ENCODE results near the gene CARMIL3.

The CARMIL3 gene

DNA sequence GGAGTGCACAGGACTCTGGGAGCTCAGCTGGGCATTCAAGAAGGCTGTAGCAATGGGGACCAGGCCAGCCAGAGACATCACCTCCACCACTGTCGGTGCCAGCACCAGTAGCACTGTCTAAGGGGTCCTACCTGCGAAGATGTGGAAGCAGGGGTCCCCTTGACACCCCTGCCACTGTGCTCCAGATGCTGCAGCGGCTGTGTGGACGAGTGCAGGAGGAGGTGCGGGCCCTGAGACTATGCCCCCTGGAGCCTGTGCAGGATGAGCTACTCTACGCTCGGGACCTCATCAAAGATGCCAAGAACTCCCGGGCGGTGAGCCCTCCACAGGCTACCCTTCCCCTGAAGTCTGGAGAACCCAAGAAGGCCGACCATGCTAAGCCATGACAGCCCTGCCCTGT lies 8.6 kb downstream of the CARMIL3 start:
- Histone ChIP-seq H3K4me1 (ENCODE audit: insufficient read depth, low read length, poor library complexity, severe bottlenecking) (no peaks in the 10 kb centered on the region), H3K9ac (ENCODE audit: low read depth, low read length, poor library complexity, severe bottlenecking) (no peak overlapping the region), H3K9me3 (ENCODE audit: insufficient read depth, low read depth, low read length) (no peaks in the 10 kb centered on the region), H2AFZ (ENCODE audit: low read length) (no peak overlapping the region), H3F3A (ENCODE audit: low read depth) (no peaks in the 10 kb centered on the region), H3K4me2 (ENCODE audit: low read depth, low read length, poor library complexity, severe bottlenecking) (no peak overlapping the region), H3K4me3 (ENCODE audit: low read length, poor library complexity, severe bottlenecking) (no peak overlapping the region), H3K79me2 (ENCODE audit: insufficient read depth, low read length) (no peaks in the 10 kb centered on the region), H3K9me2 (replicated peaks; ENCODE audit: low read depth, low read length) (no peaks in the 10 kb centered on the region), H3K27me3 (ENCODE audit: insufficient read depth, low read length, poor library complexity, severe bottlenecking) (no peaks in the 10 kb centered on the region), H4K20me1 (ENCODE audit: insufficient read depth, low read length, poor library complexity, severe bottlenecking) (no peaks in the 10 kb centered on the region), H3K36me3 (ENCODE audit: insufficient read depth, low read length) (no peaks in the 10 kb centered on the region)
- no peak for TF ChIP-seq EZH2phosphoT487 (IDR thresholded peaks at IDR 0.05; ENCODE audit: borderline replicate concordance)
- TF ChIP-seq, protein P1, sequence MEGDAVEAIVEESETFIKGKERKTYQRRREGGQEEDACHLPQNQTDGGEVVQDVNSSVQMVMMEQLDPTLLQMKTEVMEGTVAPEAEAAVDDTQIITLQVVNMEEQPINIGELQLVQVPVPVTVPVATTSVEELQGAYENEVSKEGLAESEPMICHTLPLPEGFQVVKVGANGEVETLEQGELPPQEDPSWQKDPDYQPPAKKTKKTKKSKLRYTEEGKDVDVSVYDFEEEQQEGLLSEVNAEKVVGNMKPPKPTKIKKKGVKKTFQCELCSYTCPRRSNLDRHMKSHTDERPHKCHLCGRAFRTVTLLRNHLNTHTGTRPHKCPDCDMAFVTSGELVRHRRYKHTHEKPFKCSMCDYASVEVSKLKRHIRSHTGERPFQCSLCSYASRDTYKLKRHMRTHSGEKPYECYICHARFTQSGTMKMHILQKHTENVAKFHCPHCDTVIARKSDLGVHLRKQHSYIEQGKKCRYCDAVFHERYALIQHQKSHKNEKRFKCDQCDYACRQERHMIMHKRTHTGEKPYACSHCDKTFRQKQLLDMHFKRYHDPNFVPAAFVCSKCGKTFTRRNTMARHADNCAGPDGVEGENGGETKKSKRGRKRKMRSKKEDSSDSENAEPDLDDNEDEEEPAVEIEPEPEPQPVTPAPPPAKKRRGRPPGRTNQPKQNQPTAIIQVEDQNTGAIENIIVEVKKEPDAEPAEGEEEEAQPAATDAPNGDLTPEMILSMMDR (conservative IDR thresholded peaks at IDR 0.05; ENCODE audit: low read length), result no peak

DNA sequence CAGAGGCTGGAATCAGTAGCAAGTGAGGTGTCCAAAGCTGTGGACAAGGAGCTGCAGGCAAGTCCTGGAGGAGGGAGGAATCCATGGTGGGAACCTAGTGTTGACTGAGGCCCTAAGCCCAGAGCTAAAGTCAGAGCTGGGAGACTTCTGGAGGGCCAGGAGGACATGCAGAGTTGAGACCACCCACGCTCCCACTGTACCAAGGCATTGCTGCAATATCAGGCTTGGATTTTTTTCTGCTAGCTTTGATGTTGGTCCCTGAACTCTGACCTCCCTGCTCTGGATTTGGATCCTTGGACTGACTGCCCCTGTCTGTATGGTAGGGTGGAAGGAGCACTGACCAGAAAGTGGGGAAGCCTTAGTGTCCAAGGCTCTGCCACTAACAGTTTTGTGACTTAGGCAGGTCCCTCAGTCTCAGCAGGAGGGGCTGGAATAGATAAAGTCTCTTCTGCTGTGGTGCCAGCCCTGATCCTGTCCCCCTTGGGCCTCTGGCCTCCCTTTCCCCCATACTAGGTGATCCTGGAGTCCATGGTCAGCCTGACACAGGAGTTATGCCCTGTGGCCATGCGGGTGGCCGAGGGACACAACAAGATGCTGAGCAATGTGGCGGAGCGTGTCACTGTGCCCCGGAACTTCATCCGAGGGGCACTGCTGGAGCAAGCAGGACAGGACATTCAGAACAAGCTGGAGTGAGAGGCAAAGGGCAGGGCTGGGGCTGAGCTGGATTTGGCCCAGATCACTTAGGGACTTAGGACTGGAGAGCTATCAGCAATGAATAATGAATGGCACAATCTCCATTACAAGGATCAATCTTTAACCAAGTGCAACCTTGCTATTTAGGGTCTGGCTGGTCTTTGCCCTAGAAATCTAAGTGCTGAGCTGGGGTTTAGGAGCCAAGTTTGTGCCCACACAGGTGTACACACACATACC lies 9.4 kb downstream of the CARMIL3 start:
- Histone ChIP-seq H3K4me3 (ENCODE audit: low read length, poor library complexity, severe bottlenecking) (no peak overlapping the region), H3K79me2 (ENCODE audit: insufficient read depth, low read length) (no peaks in the 10 kb centered on the region)
- TF ChIP-seq, protein P1 (conservative IDR thresholded peaks at IDR 0.05; ENCODE audit: low read length), result no peak
- TF ChIP-seq EZH2phosphoT487 (IDR thresholded peaks at IDR 0.05; ENCODE audit: borderline replicate concordance), result no peak

DNA sequence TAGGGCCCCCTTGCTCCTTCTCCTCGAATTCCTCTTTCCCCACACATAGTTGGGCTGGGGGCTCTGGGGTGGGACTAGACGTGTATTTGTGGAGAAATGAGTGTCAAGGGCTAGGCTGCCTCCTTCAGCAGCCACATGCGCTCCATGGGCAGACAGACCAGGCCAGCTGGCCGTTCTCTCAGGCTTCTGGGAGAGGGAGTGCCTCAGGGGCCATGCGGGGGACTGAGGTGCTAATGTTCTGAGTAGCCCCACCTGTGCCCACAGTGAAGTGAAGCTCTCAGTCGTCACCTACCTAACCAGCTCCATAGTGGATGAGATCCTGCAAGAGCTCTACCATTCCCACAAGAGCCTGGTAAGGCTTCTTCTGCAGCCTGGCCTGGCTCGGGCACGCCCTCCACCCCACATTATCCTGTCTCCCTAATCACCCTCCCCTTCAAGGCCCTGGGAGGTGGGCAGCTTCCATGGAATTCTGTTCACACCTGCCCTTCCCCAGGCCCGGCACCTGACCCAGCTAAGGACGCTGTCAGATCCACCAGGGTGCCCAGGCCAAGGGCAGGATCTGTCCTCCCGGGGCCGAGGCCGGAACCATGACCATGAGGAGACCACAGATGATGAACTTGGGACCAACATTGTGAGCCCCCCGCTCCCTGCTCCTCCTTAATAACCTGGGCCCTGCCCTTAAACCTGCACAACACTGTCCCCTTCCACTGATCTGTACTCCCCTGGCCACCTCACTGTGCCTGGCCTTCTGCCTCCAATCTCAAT lies 10.6 kb downstream of the CARMIL3 start:
- Histone ChIP-seq H3K4me3 (ENCODE audit: low read length, poor library complexity, severe bottlenecking) (no peak overlapping the region), H3K9ac (ENCODE audit: low read depth, low read length, poor library complexity, severe bottlenecking) (no peak overlapping the region), H3K9me3 (ENCODE audit: insufficient read depth, low read depth, low read length) (no peaks in the 10 kb centered on the region), H4K20me1 (ENCODE audit: insufficient read depth, low read length, poor library complexity, severe bottlenecking) (no peaks in the 10 kb centered on the region), H3K36me3 (ENCODE audit: insufficient read depth, low read length) (no peaks in the 10 kb centered on the region), H3K9me2 (replicated peaks; ENCODE audit: low read depth, low read length) (no peaks in the 10 kb centered on the region), H3K79me2 (ENCODE audit: insufficient read depth, low read length) (no peaks in the 10 kb centered on the region), H3K4me2 (ENCODE audit: low read depth, low read length, poor library complexity, severe bottlenecking) (no peak overlapping the region), H3K27me3 (ENCODE audit: insufficient read depth, low read length, poor library complexity, severe bottlenecking) (no peaks in the 10 kb centered on the region), H2AFZ (ENCODE audit: low read length) (no peak overlapping the region), H3K4me1 (ENCODE audit: insufficient read depth, low read length, poor library complexity, severe bottlenecking) (no peaks in the 10 kb centered on the region), H3F3A (ENCODE audit: low read depth) (no peaks in the 10 kb centered on the region)
- TF ChIP-seq, protein P1 (conservative IDR thresholded peaks at IDR 0.05; ENCODE audit: low read length), result no peak
- TF ChIP-seq EZH2phosphoT487 (IDR thresholded peaks at IDR 0.05; ENCODE audit: borderline replicate concordance), result no peak

More for the DNA sequence above, 9.4 kb downstream of the CARMIL3 start:
- Histone ChIP-seq H3K9ac (ENCODE audit: low read depth, low read length, poor library complexity, severe bottlenecking) (no peak overlapping the region), H3K36me3 (ENCODE audit: insufficient read depth, low read length) (no peaks in the 10 kb centered on the region), H3K4me2 (ENCODE audit: low read depth, low read length, poor library complexity, severe bottlenecking) (no peak overlapping the region), H3K9me2 (replicated peaks; ENCODE audit: low read depth, low read length) (no peaks in the 10 kb centered on the region), H2AFZ (ENCODE audit: low read length) (no peak overlapping the region), H4K20me1 (ENCODE audit: insufficient read depth, low read length, poor library complexity, severe bottlenecking) (no peaks in the 10 kb centered on the region), H3F3A (ENCODE audit: low read depth) (no peaks in the 10 kb centered on the region), H3K9me3 (ENCODE audit: insufficient read depth, low read depth, low read length) (no peaks in the 10 kb centered on the region), H3K4me1 (ENCODE audit: insufficient read depth, low read length, poor library complexity, severe bottlenecking) (no peaks in the 10 kb centered on the region), H3K27me3 (ENCODE audit: insufficient read depth, low read length, poor library complexity, severe bottlenecking) (no peaks in the 10 kb centered on the region)
